ENCODE data around the gene IRF9.

The IRF9 gene

GRCh38 chr14:24181371-24182077 is 20.5 kb downstream of the IRF9 start:
- Histone ChIP-seq H3K9me3 (no peaks in the 10 kb centered on the region), H3K27me3 (no peaks in the 10 kb centered on the region), H3K4me1 (peaks cover 26% of the 10 kb centered on the region), H4K20me1 (peaks cover 15% of the 10 kb centered on the region; the same call in 1 of the 2 replicates), H3K36me3 (peaks cover 99% of the 10 kb centered on the region), H3K9ac (no peak overlapping the region), H3K4me2 (no peak overlapping the region), H3K4me3 (no peak overlapping the region), H3K27ac (no peak overlapping the region)
- TF ChIP-seq Cebpa-rat (IDR thresholded peaks at IDR 0.05): no peak

- Histone ChIP-seq H4K20me1 (peaks cover 15% of the 10 kb centered on the region; the same call in 1 of the 2 replicates), H3K9ac (no peak overlapping the region), H3K4me2 (no peak overlapping the region), H3K27ac (no peak overlapping the region), H3K36me3 (peaks cover 99% of the 10 kb centered on the region), H3K9me3 (no peaks in the 10 kb centered on the region), H3K27me3 (no peaks in the 10 kb centered on the region), H3K4me1 (peaks cover 34% of the 10 kb centered on the region), H3K4me3 (no peak overlapping the region)
- no peak for TF ChIP-seq Cebpa-rat (IDR thresholded peaks at IDR 0.05)
These were observed 21.2 kb downstream of the IRF9 start for GRCh38 chr14:24182110-24182882.

GRCh38 chr14:24183014-24183481 is 22.0 kb downstream of the IRF9 start:
- H3K9ac ChIP-seq: no peak overlapping the region
- H3K4me1 ChIP-seq: peaks cover 41% of the 10 kb centered on the region
- no peaks in the 10 kb centered on the region for H3K9me3 ChIP-seq
- H3K27me3 ChIP-seq: no peaks in the 10 kb centered on the region
- H4K20me1 ChIP-seq: peaks cover 15% of the 10 kb centered on the region; the same call in 1 of the 2 replicates
- no peak overlapping the region for H3K4me3 ChIP-seq
- H3K27ac ChIP-seq: no peak overlapping the region
- TF ChIP-seq Cebpa-rat (IDR thresholded peaks at IDR 0.05): no peak
- no peak overlapping the region for H3K4me2 ChIP-seq
- peaks cover 92% of the 10 kb centered on the region for H3K36me3 ChIP-seq

- peaks cover 37% of the 10 kb centered on the region for H3K4me1 ChIP-seq
- no peaks in the 10 kb centered on the region for H3K27me3 ChIP-seq
- no peak overlapping the region for H3K4me2 ChIP-seq
- TF ChIP-seq Cebpa-rat (IDR thresholded peaks at IDR 0.05): no peak
- no peak overlapping the region for H3K4me3 ChIP-seq
- H3K9me3 ChIP-seq: no peaks in the 10 kb centered on the region
- peaks cover 12% of the 10 kb centered on the region; the same call in 1 of the 2 replicates for H4K20me1 ChIP-seq
- peaks cover 79% of the 10 kb centered on the region for H3K36me3 ChIP-seq
- H3K9ac ChIP-seq: no peak overlapping the region
- no peak overlapping the region for H3K27ac ChIP-seq
These were observed 23.3 kb downstream of the IRF9 start for GRCh38 chr14:24184104-24184970.

GRCh38 chr14:24185026-24185425 is 24.0 kb downstream of the IRF9 start:
- H3K36me3 ChIP-seq: peaks cover 73% of the 10 kb centered on the region

GRCh38 chr14:24185741-24186140 is 24.7 kb downstream of the IRF9 start:
- Histone ChIP-seq H3K36me3 (peaks cover 72% of the 10 kb centered on the region), H3K4me2 (no peak overlapping the region), H4K20me1 (0 out of 2 replicates have a peak, but pooled peaks cover under 1% of the 10 kb centered on the region), H3K4me1 (peaks cover 27% of the 10 kb centered on the region), H3K4me3 (no peak overlapping the region), H3K27me3 (no peaks in the 10 kb centered on the region), H3K9ac (no peak overlapping the region), H3K9me3 (no peaks in the 10 kb centered on the region), H3K27ac (no peak overlapping the region)
- TF ChIP-seq Cebpa-rat (IDR thresholded peaks at IDR 0.05): no peak

More at GRCh38 chr14:24185026-24185425, 24.0 kb downstream of the IRF9 start:
- no peak overlapping the region for H3K27ac ChIP-seq
- no peak overlapping the region for H3K9ac ChIP-seq
- H3K4me1 ChIP-seq: peaks cover 34% of the 10 kb centered on the region
- H3K4me2 ChIP-seq: no peak overlapping the region
- H3K27me3 ChIP-seq: no peaks in the 10 kb centered on the region
- H4K20me1 ChIP-seq: peaks cover 6% of the 10 kb centered on the region; the same call in 1 of the 2 replicates
- H3K4me3 ChIP-seq: no peak overlapping the region
- no peak for TF ChIP-seq Cebpa-rat (IDR thresholded peaks at IDR 0.05)
- H3K9me3 ChIP-seq: no peaks in the 10 kb centered on the region

- peaks cover 70% of the 10 kb centered on the region for H3K36me3 ChIP-seq
- peak overlapping the region; percentile 81; the same call in 1 of the 2 replicates for H3K4me3 ChIP-seq
- no peak overlapping the region for H3K27ac ChIP-seq
- peaks cover 30% of the 10 kb centered on the region for H3K4me1 ChIP-seq
- no peak for TF ChIP-seq Cebpa-rat (IDR thresholded peaks at IDR 0.05)
- peak overlapping the region; percentile 92 for H3K4me2 ChIP-seq
- H4K20me1 ChIP-seq: no peaks in the 10 kb centered on the region
- H3K9ac ChIP-seq: no peak overlapping the region
- H3K27me3 ChIP-seq: no peaks in the 10 kb centered on the region
- no peaks in the 10 kb centered on the region for H3K9me3 ChIP-seq
These were observed 25.9 kb downstream of the IRF9 start for GRCh38 chr14:24186831-24187538.

- no peaks in the 10 kb centered on the region for H3K27me3 ChIP-seq
- peak overlapping the region; percentile 92 for H3K4me2 ChIP-seq
- H3K27ac ChIP-seq: peak overlapping the region; percentile 83; the same call in 1 of the 2 replicates
- peaks cover 35% of the 10 kb centered on the region for H3K4me1 ChIP-seq
- H4K20me1 ChIP-seq: no peaks in the 10 kb centered on the region
- peak overlapping the region; percentile 81 for H3K4me3 ChIP-seq
- H3K36me3 ChIP-seq: peaks cover 70% of the 10 kb centered on the region
- no peak for TF ChIP-seq Cebpa-rat (IDR thresholded peaks at IDR 0.05)
- no peaks in the 10 kb centered on the region for H3K9me3 ChIP-seq
- H3K9ac ChIP-seq: peak overlapping the region; percentile 84
These were observed 26.5 kb downstream of the IRF9 start for GRCh38 chr14:24187539-24187915.
